ENCODE measurements around the gene FOXP1.
A peak's percentile ranks its signal among the peaks of the same experiment; 100 is the strongest.

Gene FOXP1

DNA sequence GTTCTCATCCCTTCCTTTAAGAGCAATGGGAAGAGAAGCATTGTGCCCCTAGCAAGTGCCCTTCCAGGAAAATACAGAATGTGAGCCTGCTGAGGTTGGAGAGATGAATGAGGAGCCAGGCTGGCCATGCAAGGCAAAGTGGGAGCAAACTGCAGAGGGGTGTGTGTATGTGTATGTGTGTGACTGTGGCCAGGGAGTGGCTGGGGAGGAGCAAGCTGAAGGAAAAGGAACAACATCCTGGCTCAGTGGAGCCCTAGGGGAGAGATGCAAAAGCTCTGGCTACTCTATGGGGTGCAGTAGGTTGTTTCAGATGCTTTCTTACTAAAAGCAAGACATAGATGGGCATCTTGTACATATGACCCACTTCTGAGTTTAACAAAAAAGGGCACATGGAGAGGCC is 20.6 kb downstream of the FOXP1 start:
- no peak for DNase-seq

- DNase-seq: no peak
Measured at GRCh38 chr3:71560665-71561064, 22.9 kb downstream of the FOXP1 start.

- no peak for DNase-seq
Measured at GRCh38 chr3:71559578-71560162, 23.9 kb downstream of the FOXP1 start.

GRCh38 chr3:71559021-71559420 is 24.5 kb downstream of the FOXP1 start:
- DNase-seq: no peak

GRCh38 chr3:71554649-71555048 is 28.9 kb downstream of the FOXP1 start:
- DNase-seq: no peak

DNA sequence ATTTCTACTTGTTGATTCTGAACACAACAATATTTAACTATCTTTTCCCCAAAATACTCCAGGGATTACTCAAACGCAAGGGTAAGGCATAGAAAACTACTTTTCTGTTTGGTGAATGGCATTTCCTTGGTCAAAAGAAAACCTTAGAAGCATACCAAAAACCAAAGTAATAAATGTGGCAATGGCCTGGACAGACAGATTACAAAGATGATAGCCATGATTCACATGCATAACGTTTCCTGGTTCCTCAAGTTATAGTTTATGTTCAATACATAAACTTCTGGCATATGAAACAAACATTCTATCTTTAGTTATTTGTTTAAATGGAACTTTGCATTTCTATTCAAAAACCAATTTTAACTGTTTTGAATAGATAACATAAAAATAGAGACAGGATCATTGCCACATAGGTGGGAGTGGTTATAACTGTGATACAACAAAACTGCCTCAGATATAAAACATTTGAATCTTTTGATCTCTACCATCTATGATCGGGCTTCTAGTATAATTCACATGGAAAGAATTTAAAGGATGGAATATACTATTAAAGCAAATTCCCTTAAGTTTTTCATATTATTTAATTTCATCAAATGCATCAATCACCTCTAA is 32.1 kb downstream of the FOXP1 start:
- no peak for DNase-seq

DNA sequence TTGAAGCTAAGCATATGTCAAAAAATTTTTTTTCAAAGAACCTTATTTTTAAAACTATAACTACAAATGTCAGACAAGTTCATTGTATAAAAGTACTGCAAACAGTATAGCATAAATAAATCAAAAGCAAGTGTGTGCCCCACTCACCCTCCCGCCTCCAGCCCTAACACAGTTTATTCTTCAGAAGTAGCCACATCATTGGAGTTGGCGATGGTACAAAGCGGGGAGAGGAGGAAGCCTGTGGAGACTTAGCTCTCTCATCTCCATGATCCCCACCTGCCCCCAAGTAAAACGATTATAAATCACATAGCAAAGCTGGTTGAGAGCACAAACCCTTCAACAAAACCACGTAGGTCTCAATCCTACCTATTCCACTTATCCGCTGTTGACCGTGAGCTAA is 33.6 kb downstream of the FOXP1 start:
- DNase-seq: no peak

DNA sequence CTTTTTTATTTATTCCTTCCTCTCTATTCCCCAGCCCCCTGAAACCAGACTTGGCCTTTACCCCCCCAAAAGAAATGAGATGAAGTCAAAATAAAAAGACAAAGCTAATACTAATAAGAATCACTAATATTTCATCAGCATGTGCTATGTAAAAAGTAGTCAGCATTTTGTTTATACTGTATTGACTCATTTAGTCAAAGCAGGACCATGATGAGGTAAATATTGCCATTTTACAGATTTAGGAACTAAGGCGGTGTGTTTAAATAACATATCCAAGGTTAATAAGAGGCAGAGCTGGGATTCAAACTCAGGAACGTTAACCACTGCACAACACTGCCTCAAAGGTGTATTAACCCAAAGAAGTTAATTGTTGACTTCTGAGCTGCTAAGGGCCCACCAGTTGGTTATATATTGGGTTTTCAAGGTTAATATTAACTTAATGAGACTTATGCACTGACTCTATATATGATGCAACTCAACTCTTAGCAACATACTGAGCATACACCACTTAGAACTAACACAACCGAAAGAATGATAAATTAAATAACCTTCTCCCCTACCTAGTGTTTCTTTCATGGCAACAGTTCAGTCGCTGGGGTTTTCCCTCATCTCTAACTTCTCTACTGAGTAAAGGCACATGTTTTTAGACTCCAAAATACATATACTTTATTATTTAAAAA is 34.7 kb downstream of the FOXP1 start:
- DNase-seq: no peak

GRCh38 chr3:71547249-71548198 is 36.0 kb downstream of the FOXP1 start:
- DNase-seq: no peak

DNA sequence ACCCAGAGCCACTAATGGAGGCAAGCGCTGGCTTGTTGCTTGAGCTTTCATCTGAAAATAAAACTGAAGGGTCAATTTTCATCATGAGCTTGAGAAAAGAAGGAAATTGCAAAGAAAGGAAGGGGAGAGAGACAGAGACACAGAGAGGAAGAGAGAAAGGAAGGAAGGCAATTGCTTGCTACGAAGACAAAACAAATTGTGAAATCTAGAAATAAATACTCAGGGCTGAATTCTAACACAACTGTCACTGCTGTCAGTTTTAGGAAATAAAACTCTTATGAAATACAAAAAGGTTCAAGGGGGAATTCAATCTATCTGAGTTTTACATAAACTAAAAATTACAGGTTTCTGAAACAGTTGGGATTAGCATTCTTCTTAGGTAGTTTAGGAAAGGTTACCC is 36.7 kb downstream of the FOXP1 start:
- no peak for DNase-seq

- no peak for DNase-seq
Measured at GRCh38 chr3:71545330-71545729, 38.2 kb downstream of the FOXP1 start.

DNA sequence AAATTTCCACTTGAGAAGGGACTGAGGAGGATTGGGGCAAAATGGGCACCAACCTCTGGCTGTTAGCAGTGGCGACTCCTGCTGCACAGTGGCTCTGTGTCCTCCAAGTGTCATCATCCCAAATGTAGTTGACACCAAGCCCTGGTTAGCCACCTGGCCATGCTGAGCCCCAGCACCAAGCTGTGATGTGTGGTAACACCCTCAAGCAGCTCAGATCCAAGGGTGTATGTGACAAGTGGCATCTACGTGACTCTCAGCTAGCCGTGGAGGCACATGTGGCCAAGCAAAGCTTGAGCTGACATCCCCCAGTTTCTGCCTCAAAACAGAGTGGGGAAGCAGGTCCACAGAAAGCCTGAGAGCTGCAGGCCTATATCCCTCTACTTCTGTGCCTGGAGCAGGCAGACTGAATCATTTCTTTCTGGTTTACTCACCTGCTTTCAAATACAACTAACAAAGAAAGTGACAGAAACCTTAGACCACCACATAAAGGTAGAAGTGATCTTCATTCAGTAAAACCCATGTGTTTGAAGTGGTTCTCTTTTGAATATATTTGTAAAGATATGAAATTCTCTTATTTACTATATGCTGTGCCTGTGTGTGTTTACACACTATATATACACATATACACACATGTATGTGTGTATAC is 40.0 kb downstream of the FOXP1 start:
- no peak for DNase-seq

- DNase-seq: peak; percentile 27
Measured at GRCh38 chr3:71542521-71543370, 40.8 kb downstream of the FOXP1 start.

DNA sequence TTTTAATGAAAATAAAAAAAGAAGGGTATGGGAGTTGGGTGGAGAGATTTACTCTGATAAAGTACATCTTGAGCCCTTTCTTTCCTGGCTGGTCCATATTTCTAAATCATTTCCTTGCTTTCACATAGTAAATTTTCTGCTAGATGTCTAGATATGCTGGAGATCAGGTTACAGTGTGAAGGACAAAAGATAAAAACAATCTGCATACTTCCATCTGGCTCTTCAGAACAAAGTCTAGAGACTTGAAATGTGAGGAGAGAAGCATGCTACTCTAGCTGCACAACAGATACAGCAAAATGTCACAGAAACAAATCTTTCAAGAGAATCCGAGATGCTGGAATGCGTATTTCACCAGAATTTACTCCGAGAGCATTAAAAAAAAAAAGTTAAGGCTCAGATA is 42.2 kb downstream of the FOXP1 start:
- DNase-seq: no peak

- no peak for DNase-seq
Measured at GRCh38 chr3:71537211-71537611, 46.3 kb downstream of the FOXP1 start.

DNA sequence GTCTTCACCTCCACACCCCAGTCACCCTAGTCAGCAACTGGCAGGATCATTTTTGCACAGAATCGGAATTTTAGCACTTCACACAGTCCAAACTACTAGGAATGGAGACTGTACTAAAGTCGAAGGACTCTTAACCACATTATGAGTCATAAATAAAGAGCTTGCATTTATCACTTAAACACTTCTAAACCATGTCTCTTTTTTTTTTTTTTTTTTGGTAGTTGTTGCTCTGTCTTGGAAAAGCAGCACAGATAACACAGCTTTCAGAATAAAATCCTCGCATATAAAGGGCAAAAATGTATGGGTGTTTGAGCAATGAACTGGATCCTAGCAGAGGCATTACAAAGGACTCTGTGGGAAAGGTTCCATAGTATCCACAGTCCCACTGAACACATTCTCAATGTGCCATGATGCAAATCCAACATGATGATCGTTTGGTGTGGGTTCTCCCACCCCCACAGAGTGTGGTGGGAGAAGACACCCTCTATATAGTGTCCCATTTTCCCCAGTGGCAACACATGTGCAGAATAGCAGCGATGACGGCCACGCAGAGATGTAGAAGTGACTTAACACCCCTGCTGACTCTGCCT is 47.1 kb downstream of the FOXP1 start:
- no peak for DNase-seq

GRCh38 chr3:71533588-71533987 is 49.9 kb downstream of the FOXP1 start:
- DNase-seq: no peak

- no peak for DNase-seq
Measured at GRCh38 chr3:71532639-71533395, 50.7 kb downstream of the FOXP1 start.

DNA sequence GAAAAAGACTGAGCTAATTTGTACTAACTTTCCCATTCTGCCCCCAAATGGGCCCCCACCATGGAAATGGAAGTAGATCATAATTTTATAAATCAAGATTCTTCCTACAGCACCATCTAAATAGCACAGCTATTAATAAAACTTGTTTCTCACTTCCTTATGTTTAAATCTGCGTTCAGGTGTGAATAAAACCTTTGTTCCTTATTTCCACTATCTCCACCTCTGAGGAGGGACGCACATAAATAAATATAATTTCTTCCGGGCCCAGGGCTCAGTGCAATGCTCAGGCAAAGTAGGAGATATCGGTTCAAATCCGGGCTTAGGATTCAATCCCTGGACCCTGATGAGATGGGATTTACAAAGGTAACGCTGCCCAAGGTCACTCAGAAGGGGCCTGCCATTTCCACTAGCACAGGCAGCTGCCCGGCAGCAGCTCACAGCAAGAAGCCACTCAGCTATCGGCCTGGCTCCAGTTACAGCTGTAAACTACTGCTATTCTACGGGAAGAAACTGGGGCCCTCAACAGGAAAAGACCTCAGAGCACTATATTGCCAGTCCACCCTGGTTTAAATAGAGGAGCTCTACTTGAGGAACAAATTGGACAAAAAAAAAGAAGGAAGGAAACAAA is 52.5 kb downstream of the FOXP1 start:
- no peak for DNase-seq

GRCh38 chr3:71528816-71529215 is 54.7 kb downstream of the FOXP1 start:
- no peak for DNase-seq
